ENCODE data around the gene WNK1. TPM values are rescaled to one million over a fixed set of nuclear protein-coding genes. Genes with fewer than 3 reads are reported as not detected.

The WNK1 gene
- total and polyA plus RNA-seq, 2 of the 8 experiments (the other 6 are each of a cell fraction or from before 2014, with no cell fraction given), result 88.2 to 157 TPM

DNA sequence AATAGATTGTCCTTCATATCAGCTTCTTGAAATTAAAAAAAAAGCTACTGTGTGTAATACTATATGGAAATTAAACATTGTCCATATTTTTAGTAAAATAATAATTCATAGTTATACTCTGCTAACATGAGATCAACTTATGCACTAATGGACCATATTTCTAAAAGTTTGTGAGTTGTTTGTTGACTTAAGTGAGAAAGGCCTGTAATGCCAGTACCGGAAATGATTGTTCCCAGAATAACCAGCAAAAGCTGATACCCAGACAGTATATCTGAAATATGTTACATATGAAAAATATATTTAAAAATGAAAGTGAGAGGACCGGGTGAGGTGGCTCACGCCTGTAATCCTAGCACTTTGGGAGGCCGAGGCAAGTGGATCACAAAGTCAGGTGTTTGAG is 35.9 kb downstream of the WNK1 start:
- no peak overlapping the region for H3K18ac ChIP-seq (ENCODE audit: extremely low read depth, low read length)
- no peaks in the 10 kb centered on the region; the same call in 1 of the 2 replicates for H3K23me2 ChIP-seq (ENCODE audit: low read depth, low read length)
- no peaks in the 10 kb centered on the region for H3K9me3 ChIP-seq (ENCODE audit: insufficient read depth in 2 of 2, low read depth in 1 of 2, low read length in 1 of 2)
- H3K79me2 ChIP-seq (ENCODE audit: control insufficient read depth in 1 of 2, insufficient read depth in 2 of 2, low read length in 2 of 2), result peaks cover 2 to 90% of the 10 kb centered on the region in 2 experiments; a peak in 3 of 4 replicates
- H2BK20ac ChIP-seq (ENCODE audit: low read length), result no peak overlapping the region
- H3K36me3 ChIP-seq (ENCODE audit: control insufficient read depth in 2 of 4, insufficient read depth in 4 of 4, low read length in 3 of 4), result no peaks in the 10 kb centered on the region
- H3K56ac ChIP-seq (replicated peaks; ENCODE audit: insufficient read length, low read depth, low read length), result no peak overlapping the region
- no peak overlapping the region for H3K23ac ChIP-seq (ENCODE audit: insufficient read length)
- H2AFZ ChIP-seq (ENCODE audit: low read length), result no peak overlapping the region
- ChIA-PET CTCF (ENCODE audit: partially characterized antibody) (interaction anchor here (1.2 kb wide), 1 partner anchor 11 kb away, joined by 5 read pairs; no protein-coding TSS in a partner anchor), POLR2A (ENCODE audit: partially characterized antibody) (no interaction called here)
- FAIRE-seq, result no peak
- H3K4me2 ChIP-seq (ENCODE audit: insufficient read depth in 1 of 2, low read depth in 2 of 2, low read length in 2 of 2), result no peak overlapping the region
- no peak overlapping the region for H4K5ac ChIP-seq (ENCODE audit: insufficient read length, low read depth, low read length)
- H3K14ac ChIP-seq (ENCODE audit: insufficient read length), result no peak overlapping the region
- H3K4ac ChIP-seq (replicated peaks; ENCODE audit: insufficient read length, low read depth, low read length), result no peak overlapping the region
- no peak for TF ChIP-seq CBX5 (IDR thresholded peaks at IDR 0.05; ENCODE audit: low read depth, low read length)
- TF ChIP-seq E2F6 (IDR thresholded peaks at IDR 0.05), result no peak
- TF ChIP-seq BCL11A (IDR thresholded peaks at IDR 0.05; ENCODE audit: low read depth in 2 of 2, low read length in 2 of 2), result no peak
- no peak for TF ChIP-seq RAD21 (IDR thresholded peaks at IDR 0.05 in 1 of 2, conservative IDR thresholded peaks at IDR 0.05 in 1 of 2; ENCODE audit: low read depth in 2 of 2, low read length in 2 of 2)
- no peak for TF ChIP-seq SUZ12 (IDR thresholded peaks at IDR 0.05; ENCODE audit: low read length)
- no peak overlapping the region for H4K91ac ChIP-seq (replicated peaks; ENCODE audit: insufficient read length, low read length)
- H2BK15ac ChIP-seq (ENCODE audit: low read length), result no peak overlapping the region
- no peak overlapping the region for H3K9ac ChIP-seq (replicated peaks in 1 of 4; ENCODE audit: extremely low read depth in 1 of 4, low read depth in 3 of 4, low read length in 3 of 4)
- 96% methylated on average over 4 of the region's 4 CpGs; no CpG with 5 or more reads in 1 of the 2 experiments for whole genome bisulfite sequencing, 2 experiments (ENCODE audit: extremely low coverage in 1 of 2, insufficient coverage in 1 of 2, insufficient read length in 1 of 2, insufficient replicate concordance in 2 of 2, low coverage in 1 of 2, low lambda C conversion rate in 2 of 2, missing lambda C conversion rate in 1 of 2)
- no peak overlapping the region for H2AK5ac ChIP-seq (ENCODE audit: low read depth, low read length)
- peaks cover 0 to 10% of the 10 kb centered on the region in 2 experiments for H4K20me1 ChIP-seq (replicated peaks in 1 of 2; ENCODE audit: control insufficient read depth in 1 of 2, insufficient read depth in 2 of 2, low read length in 2 of 2)
- no peak overlapping the region for H3K4me3 ChIP-seq (ENCODE audit: extremely low read depth in 1 of 4, insufficient read depth in 2 of 4, low read depth in 3 of 4, low read length in 4 of 4)
- no peaks in the 10 kb centered on the region for H3K27me3 ChIP-seq (replicated peaks in 1 of 4; ENCODE audit: control insufficient read depth in 3 of 4, extremely low read depth in 1 of 4, insufficient read depth in 3 of 4, low read length in 3 of 4)
- peaks cover 5% of the 10 kb centered on the region for H3K79me1 ChIP-seq (ENCODE audit: low read depth, low read length)
- H4K8ac ChIP-seq (ENCODE audit: extremely low read depth, insufficient read depth, low read length), result no peak overlapping the region
- H3K27ac ChIP-seq (ENCODE audit: low read depth, low read length), result no peak overlapping the region
- no peak overlapping the region for H2BK5ac ChIP-seq (ENCODE audit: low read depth, low read length)
- no peak overlapping the region for H2BK120ac ChIP-seq (replicated peaks; ENCODE audit: low read depth, low read length)
- H2BK12ac ChIP-seq (ENCODE audit: low read depth, low read length), result no peak overlapping the region
- no peaks in the 10 kb centered on the region; a peak in 1 of 7 replicates for H3K4me1 ChIP-seq (replicated peaks in 1 of 4; ENCODE audit: control insufficient read depth in 3 of 4, insufficient read depth in 4 of 4, low read length in 3 of 4)
- DNase-seq (ENCODE audit: low read depth in 1 of 2, low spot score in 2 of 2), result no peak

Data from H1 (cell line).